Cardiac fibroblast (primary cell): ENCODE data around the gene MZT2A.
"Not testable (repeated sequence)": the region's sequence is repeated elsewhere in the genome, so short reads cannot be mapped to it uniquely, and the experiment has no call there.

Source experiments
- DNase-seq, 2 donors: peaks; one replicate each; pipeline versions ENCODE4 v3.0.0 to v3.0.0-alpha.2; 2010; ENCODE audit warnings: low read depth in 2 of 2
- H3K4me3 ChIP-seq, 2 donors: replicated peaks in 1 of 2; 1 replicate in 1 of 2; 2 replicates in 1 of 2; pipeline ENCODE4 v1.5.1; 2011; ENCODE audit warnings: low read depth in 2 of 2, low read length in 2 of 2, mild to moderate bottlenecking in 2 of 2, moderate library complexity in 1 of 2
- TF ChIP-seq, protein P1 (sequence below): IDR thresholded peaks from one replicate; pipeline ENCODE4 v1.5.1; 2011; ENCODE audit warnings: low read depth, mild to moderate bottlenecking, low read length, inconsistent platforms

The MZT2A gene

DNA sequence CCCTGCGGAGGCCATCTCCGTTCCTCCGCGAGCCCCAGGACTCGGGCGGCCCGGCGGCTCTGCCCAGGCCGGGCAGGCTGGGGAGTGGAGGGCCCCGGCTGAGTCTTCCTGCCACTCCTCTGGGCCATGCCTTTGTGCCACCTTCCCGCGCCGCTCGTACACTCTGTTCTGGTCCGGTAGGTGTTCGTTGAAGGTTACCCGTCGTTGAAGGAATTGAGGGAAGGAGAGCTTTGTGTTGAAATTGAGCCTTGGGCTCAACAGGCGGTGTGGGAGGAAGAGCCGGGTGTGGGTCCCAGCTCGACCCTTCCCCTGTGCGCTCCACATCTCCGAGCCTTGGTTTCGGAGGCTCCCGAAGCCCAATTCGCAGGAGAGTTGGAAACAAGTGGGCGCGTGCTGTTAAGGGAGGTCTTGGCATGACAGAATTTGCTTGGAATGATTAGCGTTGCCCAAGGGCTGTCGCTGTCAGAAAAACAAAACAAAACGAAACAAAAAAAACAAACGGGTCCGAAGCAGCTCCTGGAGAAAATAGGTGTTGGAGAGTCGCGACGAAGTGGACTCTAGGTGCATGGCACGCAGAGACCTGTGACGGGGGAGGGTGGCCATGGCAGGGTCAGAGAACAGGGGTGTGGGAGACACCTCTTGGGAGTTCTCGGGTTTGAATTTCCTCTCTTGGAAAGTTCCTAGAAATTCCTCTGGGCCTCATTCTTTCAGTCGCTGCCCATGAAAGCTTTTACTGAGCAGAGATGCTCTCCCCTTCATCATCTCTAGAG, 1.2 kb upstream of the MZT2A start:
- TF ChIP-seq, protein P1, sequence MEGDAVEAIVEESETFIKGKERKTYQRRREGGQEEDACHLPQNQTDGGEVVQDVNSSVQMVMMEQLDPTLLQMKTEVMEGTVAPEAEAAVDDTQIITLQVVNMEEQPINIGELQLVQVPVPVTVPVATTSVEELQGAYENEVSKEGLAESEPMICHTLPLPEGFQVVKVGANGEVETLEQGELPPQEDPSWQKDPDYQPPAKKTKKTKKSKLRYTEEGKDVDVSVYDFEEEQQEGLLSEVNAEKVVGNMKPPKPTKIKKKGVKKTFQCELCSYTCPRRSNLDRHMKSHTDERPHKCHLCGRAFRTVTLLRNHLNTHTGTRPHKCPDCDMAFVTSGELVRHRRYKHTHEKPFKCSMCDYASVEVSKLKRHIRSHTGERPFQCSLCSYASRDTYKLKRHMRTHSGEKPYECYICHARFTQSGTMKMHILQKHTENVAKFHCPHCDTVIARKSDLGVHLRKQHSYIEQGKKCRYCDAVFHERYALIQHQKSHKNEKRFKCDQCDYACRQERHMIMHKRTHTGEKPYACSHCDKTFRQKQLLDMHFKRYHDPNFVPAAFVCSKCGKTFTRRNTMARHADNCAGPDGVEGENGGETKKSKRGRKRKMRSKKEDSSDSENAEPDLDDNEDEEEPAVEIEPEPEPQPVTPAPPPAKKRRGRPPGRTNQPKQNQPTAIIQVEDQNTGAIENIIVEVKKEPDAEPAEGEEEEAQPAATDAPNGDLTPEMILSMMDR = no peak
- H3K4me3 ChIP-seq = peak overlapping the region; percentile 82 to 84
- peak; percentile 8 to 9 for DNase-seq

DNA sequence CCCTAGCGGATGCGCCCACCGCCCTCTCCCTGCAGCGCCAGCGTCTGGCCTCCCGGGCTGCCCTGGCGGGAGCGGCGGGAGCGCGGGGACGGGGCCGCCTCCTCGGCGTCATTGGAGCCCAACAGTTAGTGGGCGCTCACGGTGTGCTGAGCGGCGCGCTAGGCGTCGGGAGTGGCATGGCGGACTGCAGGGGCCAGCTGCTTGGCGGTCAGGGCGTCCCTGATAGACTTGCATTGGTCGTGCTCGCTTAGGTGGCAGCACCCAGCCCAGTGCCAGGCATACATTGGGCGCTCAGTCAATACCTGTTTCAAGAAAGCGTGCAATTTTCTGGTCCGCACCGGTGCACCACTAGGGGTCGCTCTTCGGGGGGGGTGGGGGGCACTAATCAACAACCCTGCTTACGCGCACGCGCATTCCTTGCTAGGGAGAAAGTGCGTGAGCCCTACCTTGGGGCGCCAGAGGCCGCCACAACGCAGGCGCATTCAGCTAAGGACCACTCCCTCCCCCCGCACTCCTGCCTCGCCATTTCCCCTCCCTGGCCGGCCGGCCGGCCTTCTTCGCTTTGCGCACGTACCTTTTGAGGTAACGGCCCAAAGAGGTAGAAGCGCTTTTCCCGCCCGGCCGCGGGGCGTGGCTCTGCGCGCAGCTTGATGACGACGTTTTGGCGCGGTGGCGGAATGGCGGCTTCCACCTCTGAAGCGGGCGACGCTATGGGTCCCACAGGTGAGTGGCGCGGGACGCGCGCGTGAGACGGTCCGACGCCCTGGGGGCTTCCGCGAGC, 411 bp upstream of the MZT2A start:
- TF ChIP-seq, protein P1 = peak; percentile 84
- H3K4me3 ChIP-seq = peak overlapping the region; percentile 82 to 84
- peak; percentile 94 to 95 for DNase-seq

DNA sequence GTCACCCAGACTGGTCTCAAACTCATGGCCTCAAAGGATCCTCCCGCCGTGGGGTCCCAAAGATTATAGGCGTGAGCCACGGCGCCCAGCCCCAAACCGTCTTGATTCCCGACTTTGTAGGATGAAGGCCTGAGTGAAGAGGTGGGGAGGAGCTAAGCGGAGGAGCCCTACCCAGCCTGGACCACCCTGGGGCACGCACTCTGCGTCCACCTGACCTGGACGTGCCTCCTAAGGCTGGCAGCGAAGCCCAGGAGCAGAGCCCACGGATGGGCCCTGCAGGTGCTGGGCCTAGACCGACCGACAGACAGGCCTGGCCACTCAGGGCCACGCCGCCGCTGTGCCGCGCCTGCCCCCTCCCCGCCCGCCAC, 744 bp downstream of the MZT2A start:
- DNase-seq = not testable (repeated sequence)
- peak overlapping the region; percentile 47 to 57 for H3K4me3 ChIP-seq

DNA sequence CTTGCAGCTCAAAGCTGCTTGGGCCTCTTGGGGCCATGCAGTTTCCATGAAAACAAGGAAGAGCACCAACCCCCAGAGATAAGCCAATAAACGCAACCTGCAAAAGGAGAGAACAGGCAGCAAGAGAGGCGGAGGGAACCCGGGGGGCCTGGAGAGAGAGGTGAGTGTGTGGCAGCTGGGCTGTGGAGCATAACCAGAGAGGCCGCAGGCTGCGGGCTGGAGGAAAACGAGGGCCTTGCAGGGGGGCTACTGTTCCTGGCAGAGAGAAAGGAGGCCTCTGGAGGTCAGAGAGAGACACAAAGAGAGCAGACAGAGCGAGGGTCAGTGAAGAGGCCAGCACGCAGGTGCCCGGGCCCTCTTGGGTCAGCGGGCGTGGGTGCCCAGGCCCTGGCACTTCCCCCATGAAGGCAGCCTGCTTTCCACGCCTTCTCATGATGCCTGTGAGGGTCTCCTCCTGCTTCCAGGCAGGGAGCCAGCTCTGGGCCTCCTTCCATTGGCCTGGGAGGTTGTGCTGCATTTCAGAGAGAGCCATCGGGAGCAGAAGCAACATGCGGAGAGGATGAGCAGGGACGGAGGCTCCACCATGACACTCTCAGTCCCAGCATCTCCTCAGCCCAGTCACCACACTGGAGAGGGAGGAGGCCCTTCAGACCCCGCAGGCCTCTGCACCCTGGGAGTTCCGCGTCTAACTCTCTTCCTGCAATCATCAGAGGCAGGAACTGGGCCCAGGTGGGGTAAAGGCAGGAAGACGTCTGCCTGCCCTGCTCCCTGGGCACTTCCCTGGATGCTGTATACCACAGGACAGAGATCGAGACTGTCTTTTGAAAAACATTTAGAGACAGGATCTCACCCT, 1.4 kb downstream of the MZT2A start:
- not testable (repeated sequence) for DNase-seq
- peak overlapping the region; percentile 47 to 57 for H3K4me3 ChIP-seq

DNA sequence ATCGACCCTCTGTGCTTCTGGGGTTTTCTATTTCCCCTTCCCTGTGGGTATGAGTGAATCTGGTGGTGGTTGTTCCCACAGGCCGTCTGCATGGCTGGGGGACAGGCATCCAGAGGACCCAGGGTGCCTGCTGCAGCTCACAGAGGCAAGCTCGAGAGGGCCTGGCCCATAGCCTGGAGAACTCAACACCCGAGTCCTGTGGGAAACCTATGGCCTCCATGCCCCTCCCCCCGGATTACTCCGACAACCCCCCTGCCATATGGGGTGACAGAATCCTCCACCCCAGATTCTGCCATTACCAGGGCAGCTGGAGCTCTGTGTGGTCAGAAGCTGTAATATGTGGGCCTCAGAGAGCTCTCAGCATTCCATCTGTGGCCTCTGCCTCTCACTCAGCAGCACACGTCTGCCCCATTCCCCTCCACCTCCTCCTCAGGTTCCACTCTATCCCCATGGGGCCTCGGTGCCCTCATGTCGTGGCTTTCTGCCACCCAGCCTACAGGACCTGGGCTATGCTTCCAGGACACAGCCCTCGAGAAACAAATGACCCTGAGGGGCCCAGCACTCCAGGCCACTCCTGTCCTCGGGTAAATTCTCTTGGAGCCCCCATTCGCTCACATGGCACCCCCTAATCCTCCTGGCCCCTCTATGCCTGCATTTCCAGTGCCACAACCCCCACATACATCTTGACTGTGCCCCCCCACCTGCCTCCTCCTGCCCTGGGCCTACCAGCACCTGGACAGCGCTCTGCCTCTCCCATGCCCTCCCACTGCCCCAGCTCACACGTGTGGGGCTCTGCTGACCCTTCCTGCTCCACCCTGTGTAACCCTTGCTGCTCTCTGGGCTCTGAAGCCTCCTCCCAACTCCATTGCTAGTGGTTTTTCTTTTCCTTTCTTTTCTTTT, 3.6 kb downstream of the MZT2A start:
- DNase-seq = no peak
- TF ChIP-seq, protein P1 = no peak
- H3K4me3 ChIP-seq = no peak overlapping the region

DNA sequence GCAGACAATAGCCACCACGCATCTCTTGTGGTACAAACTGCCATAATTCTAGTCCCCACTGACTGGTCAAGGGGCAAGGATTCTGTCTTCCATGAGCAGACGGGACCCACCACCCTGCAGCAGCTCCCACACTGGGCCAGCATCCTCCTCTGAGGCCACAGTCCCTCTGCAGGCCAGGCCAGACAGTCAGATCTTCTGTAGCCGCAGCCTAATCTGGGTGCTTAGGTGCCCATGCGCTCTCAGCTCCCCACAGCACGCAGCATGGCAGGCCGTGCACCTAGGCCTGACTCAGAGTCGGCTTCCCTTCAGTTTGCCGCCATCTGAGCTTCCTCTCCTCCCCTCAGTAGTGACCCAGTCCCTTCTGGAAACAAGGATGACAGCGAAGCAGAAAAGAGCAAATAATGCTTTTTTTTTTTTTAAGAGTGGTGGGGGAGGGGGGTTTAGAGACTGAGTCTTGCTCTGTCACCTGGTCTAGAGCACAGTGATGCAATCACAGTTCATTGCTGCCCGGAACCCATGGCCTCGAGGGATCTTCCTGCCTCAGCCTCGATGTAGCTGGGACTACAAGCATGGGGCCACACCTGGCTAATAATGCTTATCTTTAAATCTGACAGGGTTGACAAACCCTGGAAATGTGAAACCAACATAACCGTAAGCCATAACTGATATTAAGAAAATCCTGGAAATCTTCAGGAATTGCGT, 5.8 kb downstream of the MZT2A start:
- DNase-seq, H3K4me3 ChIP-seq: not testable (repeated sequence)

DNA sequence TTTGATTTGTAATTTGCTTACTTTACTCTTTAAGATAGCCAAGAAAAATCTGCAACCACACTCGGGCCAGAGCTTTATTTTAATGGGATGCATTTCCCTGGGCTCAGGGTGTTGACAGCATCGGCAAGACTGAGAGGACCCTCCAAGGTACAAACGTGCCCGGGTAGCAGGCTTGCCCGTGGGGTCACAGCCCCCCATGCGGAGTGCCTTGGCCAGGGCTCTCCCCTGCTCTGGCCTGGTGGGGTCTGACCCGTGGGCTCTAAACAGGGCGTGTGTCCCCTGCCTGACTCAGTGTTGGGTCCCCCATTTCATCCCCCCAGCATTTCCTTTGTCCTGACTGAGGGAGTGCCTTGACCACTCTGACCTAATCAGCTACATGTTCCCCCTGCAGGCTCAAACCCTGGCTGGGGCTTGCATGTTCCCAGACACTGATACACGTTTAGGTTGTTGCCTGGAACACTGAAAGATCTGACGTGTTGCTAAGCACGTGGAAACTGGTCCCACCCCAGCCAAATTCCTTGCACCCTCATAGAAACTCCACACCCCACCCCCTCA, 7.2 kb downstream of the MZT2A start:
- not testable (repeated sequence) for DNase-seq, H3K4me3 ChIP-seq

DNA sequence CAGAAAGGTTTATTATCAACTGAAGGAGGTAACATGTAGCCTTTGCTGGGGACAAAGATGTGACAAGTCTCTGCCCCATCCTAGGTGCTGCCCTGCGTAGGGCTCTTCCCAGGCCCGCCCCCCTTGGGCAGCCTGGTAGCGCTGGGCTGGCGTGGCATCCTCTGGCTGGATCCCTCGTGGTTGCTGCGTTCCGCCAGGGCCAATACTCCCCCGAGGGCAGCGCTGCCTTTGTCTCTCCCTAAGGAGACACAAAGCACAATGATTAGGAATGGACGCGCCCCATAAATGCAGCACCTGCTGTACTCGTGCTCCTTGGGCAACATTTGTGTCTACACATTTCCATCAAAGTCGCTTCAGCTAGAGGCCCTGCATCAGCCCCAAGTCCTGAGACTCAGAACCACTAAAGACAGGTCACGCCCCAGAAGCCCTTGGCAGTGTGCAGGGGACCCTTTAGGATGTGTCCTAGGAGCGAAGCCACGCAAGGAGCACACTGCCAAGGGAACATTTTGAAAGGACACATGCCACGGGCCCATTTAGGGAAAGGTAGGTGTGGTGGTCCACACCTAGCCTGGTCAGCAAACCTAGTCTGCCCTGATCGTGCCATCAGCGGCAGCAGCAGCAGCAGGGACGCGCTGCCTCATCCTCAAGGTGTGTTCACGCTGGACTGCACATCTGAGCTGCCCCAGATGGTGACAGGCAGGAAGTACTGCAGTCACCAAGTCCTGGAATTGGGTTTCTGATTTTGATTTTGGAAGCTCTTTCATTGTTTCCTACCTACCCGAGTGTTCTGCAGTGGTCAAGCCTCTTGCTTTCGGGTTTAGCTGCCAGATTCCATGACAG, 8.0 kb downstream of the MZT2A start:
- DNase-seq, H3K4me3 ChIP-seq: not testable (repeated sequence)

DNA sequence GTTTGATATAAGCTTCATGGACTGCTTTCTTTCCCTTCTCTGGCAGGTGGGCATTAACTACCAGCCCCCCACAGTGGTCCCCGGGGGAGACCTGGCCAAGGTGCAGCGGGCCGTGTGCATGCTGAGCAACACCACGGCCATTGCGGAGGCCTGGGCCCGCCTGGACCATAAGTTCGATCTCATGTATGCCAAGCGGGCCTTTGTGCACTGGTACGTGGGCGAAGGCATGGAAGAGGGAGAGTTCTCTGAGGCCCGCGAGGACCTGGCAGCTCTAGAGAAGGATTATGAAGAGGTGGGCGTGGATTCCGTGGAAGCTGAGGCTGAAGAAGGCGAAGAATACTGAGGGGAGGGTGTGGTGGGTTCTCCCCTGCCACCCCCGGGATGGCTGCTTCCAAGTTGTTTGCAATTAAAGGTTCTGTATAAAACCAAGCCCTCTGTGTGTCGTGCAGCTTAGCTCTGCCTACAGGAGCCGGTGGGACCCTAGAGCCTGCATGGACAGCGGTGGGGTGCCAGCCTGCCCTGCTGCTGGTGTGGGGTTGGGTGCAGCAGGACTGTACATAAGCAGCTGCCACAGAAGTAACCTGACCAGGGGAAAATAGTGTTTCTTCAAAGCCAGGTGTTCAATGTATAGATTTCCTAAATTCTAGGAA, 9.6 kb downstream of the MZT2A start:
- H3K4me3 ChIP-seq, DNase-seq: not testable (repeated sequence)

DNA sequence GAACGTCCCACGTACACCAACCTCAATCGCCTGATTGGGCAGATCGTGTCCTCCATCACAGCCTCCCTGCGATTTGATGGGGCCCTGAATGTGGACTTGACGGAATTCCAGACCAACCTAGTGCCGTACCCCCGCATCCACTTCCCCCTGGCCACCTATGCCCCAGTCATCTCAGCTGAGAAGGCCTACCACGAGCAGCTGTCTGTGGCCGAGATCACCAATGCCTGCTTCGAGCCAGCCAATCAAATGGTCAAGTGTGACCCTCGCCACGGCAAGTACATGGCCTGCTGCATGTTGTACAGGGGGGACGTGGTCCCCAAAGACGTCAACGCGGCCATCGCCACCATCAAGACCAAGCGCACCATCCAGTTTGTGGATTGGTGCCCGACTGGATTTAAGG, 11.8 kb downstream of the MZT2A start:
- H3K4me3 ChIP-seq, DNase-seq: not testable (repeated sequence)

DNA sequence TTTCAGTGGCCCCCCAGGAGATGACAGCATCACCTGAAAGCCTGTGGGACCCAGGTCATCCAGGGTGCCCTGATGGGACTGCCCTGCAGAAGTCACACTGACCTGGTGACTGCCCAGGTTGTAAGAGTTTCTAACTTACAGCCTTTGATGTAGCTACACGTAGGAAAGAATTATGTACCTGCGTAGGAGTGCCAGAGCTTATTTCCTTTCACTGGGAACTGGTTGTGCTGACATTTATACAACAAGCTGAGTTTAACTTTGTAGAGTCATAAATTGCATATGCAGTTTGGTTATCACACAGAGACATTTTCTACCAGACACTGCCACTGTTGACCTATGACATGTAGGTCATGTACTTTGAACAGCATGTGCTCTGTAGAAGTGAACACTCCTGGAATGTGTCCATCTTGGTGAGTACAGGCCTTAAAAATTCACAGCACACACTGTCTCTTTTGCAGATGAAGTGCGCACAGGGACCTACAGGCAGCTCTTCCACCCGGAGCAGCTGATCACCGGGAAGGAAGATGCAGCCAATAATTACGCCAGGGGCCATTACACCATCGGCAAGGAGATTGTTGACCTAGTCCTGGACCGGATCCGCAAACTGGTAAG, 13.2 kb downstream of the MZT2A start:
- H3K4me3 ChIP-seq, DNase-seq: not testable (repeated sequence)
